ENCODE results near the gene RAPGEF4.

RAPGEF4 gene

DNA sequence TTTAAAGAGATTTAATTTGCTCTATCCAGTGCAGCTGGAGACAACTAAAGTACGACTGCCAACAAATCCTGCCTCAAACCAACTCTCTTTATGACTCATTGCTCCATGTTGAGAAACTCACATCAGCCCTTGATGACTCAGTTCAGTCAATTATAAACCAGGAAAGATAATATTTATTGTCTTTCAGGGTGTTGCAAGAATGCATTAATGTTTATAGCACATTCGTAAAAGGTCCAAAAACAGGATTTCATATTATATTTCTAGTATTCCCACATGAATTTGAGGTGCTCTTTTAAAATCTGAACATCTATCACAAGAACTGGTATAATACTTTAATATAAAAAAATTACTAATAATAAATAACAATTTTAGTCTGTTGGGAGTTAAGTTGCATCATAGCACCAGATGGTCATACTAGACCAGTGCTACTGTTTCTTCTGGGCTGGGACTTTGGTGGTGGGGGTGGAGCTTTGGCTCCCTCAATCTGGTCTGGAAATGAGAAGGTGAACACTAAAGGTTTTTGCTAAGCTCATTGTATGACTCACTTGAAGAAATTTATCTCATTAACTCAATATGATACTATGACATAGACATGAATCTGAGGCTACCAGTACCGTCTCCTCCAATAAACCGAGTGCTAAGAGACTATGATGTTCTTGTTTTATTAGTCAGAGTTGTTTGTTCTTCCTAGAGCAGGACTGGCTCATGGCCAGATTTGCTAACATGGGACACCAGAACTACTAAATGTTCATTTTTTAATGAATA, 313.4 kb downstream of the RAPGEF4 start:
- DNase-seq, result peak; percentile 4

DNA sequence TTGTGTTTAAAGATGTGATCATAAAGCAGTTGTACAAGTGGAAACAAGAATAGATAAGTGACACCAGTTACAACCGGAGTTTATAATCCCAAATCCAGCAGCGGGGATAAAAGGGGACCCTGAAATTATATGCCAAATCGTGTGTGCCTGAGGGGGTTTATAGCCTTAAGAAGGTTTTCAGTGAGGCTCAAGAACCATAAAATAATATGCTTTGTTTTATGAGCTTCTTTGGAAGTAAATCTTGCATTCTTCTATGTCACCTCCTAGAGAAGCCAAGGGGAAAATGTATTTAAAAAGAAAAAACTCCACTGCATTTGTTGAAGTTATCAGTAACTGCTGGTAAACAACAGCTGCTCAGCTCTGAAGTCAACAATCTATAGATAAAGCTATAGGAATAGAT, 314.2 kb downstream of the RAPGEF4 start:
- DNase-seq, result no peak

DNA sequence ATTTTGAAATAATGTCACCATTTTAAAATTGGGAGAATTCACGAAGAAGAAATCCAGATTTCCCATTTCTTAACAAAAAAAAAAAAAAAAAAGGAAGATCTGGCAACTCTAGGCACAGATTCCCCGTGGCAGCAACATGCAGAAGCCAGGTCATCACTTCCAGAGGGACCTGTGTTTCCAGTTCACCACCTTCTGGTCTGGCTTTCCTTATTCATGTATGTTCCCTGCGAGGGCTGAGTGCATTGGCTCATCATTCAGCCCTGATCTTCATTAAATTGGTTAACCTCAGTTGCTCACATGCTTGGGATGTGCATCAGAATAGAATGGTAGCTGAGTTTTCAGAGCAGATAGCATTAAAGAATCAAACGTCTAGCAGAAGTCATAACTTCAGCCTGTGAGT, 315.0 kb downstream of the RAPGEF4 start:
- no peak for DNase-seq

DNA sequence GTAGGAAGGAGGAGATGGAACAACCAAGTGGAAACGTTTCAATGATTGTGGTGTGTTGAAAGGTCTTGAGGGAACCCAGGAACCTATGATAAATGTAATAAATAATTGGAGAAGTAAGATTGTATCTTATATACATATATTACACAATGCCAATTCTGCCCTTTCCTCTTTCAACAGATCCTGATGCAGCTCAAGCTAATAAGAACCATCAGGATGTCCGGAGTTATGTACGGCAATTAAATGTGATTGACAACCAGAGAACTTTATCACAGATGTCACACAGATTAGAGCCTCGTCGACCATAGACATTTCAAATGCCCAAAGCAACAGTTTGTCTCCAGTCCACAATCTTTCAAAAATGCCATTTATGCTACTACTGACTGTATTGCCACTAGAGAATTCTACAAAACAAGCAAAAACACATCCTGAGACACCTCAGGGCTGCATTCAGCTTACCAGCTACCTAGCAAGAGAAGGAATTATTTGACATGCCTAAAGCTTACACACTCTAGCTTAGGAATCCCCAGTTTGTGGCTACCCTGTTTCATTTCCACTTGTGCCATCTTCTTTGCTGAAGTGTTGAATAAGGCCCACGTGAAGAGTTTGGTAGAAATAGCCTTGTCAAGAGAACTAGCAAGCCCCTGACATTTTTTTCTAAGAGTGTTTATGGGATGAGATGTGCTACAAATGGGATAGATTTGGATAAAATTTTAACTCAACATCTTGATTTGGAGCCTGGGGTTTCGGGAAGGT, 316.0 kb downstream of the RAPGEF4 start:
- no peak for DNase-seq

DNA sequence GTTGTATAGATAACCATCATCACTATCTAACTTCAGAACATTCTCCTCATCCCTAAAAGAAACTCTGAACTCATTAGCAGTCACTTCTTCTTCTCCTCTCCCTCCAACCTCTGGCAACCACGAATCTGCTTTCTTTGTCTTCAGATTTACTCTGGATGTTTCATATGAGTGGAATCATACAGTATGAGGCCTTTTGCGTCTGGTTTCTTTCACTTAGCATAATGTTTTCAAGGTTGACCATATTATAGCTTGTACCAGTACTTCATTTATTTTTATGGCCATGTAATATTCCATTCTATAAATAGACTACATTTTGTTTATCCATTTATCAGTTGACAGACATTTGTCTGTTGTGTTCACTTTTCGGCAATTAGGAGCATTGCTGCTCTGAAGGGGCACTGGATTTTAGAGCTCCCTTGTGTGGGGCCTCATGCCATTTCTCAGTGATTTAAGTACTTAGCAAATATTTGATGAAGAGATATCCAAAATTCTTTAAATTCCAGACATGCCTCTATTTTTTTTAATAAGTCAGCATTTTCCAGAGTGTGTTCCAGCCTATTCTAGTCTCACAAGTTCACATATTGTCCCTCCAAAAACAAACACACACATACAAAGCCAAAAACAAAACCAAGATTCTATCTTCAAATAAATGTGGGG, 317.5 kb downstream of the RAPGEF4 start:
- no peak for DNase-seq

DNA sequence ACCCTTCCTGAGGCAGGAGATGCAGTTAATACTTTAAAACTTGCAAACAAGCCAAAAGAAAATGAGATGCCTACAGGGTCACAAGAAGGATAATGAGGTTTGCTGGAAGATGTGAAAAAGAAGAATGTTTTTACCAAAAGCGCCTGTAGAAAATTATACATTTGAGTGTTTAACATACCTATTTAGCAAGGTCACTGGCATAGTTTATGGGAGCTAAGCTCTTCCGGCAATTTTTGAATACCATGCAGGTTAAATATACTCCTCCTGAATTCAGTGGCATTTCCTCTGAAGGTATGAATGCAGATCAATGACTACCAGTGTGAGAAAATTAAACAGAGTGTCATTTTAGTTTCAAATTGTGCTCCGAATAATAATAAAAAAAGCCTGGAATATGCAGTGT, 318.8 kb downstream of the RAPGEF4 start:
- no peak for DNase-seq

DNA sequence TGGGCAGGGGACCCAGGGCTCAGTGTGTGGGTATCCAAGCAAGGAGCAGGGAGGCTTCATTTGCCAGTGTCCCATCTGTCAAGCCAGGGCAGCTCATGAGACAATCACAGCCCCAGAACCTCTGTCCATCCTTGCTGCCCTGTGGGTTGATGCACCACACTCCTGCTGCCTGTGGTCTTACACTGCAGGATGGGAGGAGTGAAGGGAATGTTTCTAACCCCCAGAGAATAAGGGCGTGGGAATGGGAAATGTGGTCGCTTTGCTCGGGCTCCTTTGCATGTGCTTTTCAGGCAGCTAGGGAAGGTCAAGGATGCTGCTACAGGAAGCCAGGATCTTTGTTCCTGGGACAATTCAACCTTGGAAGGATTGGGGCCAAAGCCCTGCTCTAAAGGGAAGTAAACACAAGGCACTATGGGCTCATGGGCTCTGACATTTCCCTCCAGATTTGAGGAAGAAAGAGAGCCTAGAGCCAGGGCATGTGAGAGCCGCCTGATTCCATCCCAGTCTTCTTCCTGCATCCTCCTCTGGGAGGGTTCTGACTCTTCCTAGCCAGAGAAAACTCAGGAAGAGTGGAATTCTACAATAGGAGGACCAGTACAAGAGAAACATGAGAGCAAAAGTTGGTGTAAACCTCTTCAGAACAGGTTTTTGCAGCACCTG, 321.2 kb downstream of the RAPGEF4 start:
- no peak for DNase-seq

DNA sequence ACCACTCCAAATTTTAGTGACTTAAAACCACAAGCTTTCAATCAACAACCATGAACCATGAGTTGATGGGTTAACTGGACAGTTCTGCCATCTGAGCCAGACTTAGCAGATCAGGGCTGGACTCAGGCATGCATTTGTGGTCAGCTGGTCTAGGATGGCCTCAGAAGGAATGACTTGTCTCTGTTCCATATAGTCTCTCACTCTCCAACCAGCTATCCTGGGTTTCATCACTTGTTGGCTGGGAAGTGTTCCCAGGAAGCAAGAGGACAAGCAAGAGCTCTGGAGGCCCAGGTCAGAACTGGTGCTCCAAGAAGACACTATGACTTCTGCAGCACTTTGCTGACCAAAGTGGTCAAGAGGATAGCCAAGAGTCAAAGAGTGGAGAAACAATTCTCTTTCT, 322.5 kb downstream of the RAPGEF4 start:
- DNase-seq, result no peak

DNA sequence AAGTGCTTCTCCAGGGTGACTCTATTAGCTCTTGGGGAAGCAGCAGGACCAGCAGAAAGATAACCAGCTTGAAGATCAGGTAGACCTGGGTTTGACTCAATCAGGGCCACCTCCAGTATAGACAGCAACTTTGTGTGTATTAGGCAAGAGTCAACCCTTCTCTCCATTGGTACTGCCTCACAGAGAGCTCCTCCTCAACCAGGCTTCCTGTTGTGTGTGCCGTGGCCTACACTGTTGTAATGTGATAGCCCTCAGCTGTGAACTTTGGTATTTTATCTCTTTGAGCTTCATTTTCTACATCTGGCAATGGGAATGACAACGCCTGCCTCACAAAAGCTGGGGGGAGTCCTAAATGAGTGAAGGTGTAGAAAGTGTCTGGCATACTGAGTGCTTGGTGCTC, 323.0 kb downstream of the RAPGEF4 start:
- no peak for DNase-seq

DNA sequence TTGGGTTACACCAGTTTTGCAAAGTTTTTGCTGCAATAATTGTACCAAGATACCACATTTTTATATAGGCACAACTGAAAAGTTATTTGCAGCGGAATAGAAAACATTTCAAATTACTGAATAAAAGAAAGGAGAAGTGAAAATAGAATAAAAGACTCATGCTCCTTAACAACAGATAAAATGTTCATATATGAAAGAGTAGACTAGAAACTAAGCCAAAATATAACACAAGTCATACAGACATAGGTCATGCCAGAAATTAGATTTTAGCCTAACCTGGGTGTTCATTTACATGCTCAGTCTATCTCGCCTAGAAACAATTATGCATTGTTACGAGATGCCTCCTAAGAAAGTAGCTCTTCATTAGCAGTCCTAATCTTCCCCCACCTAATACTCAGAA, 323.6 kb downstream of the RAPGEF4 start:
- DNase-seq, result no peak

DNA sequence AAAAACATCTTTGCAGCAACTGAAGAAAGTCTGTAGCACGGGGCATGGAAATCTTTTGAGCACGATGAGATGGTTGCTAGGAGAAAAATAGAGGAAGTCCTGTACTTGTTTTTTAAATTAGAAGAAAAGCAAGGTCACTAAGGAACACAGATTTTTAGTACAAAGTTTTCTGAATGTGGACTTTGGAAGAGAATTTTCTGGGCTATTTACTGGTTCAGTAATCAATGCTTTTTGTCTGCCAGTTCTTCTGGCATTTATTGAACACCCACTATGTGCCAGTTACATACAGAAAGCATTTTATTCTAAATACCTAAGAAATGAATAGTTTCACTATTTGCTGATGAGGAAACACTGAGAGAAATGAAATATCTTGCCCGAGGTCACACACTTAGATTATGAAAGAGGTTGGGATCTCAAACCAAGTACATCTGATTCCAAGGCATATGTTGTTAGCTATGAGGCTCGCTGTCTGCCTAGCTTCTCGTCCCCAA, 324.4 kb downstream of the RAPGEF4 start:
- DNase-seq, result no peak

DNA sequence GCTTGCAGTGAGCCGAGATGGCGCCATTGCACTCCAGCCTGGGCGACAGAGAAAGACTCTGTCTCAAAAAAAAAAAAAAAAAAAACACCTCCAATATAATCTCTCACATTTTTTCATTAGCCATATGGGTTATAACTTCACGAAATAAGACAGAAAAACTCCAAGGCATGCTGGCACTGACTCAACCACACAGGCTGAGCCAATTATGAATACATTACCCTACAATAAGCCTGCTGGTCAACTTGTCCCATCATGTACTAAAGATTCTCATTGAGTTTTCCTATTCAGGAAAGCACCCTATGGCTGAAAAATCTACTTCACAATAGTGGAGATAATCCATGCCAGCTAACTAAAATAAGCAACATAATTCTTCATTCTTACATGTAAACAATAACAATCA, 327.2 kb downstream of the RAPGEF4 start:
- DNase-seq, result no peak

DNA sequence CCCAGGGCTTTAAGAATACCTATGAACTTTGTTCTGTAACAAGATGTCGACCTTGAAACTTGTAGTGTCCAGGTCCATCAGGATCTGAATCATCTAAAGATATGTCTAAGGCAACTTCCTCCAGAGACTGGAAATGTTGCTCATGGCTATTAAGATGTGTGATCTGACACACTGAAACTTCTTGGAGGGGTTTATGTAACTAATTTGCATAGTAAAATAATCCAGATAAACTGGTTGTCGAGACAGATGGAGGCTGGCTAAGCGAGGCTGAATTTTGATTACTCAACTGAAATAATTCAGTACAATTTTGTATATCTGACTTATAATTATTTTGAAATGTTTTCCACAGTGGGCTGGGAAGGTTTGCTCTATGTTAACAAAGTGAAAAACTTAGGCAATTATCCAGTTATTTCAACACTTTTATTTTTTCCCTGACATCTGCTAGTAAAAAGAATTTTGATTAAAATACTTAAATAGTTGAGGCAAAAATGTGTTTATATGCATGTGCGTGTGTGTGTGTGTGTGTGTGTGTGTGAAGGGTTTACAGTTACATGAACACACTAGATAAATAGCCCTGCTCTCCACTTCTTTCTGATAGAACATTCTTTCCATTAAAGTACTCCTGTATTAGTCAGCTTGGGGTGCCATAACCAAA, 328.6 kb downstream of the RAPGEF4 start:
- no peak for DNase-seq

DNA sequence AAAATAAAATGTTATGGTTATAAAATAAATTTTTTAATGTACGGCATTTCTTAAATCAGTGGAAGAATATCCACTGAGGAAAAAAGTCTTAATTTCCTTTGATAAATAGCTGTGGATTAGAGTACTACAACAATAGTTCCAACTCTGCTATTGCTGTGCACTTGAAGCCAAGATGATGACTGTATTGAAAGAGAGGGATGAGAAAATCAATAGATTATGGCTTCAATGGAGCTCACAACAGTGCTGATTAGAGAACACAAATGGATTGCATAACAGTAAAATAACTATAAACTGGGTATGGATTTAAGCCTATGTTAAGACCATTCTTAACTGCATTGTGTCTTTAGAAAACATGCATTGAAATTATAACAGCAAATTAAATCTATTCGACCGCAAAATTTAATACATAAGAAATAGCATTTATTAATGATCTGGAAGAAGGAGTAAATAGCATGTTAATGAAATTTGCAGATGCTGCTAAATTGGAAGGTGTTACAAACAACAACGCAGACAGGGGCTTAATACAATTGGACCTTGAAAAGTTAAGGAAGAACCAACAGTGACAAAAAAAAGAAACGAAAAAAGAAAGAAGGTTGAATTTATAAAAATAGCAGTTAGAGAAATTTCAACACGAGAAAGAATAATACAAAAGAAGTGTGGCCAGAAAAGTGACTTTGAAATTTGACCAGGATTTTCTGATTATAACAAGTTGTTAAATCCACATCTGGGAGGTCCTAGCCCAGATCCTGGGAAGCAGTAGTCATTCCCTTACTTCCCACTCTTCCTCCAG, 331.4 kb downstream of the RAPGEF4 start:
- no peak for DNase-seq

DNA sequence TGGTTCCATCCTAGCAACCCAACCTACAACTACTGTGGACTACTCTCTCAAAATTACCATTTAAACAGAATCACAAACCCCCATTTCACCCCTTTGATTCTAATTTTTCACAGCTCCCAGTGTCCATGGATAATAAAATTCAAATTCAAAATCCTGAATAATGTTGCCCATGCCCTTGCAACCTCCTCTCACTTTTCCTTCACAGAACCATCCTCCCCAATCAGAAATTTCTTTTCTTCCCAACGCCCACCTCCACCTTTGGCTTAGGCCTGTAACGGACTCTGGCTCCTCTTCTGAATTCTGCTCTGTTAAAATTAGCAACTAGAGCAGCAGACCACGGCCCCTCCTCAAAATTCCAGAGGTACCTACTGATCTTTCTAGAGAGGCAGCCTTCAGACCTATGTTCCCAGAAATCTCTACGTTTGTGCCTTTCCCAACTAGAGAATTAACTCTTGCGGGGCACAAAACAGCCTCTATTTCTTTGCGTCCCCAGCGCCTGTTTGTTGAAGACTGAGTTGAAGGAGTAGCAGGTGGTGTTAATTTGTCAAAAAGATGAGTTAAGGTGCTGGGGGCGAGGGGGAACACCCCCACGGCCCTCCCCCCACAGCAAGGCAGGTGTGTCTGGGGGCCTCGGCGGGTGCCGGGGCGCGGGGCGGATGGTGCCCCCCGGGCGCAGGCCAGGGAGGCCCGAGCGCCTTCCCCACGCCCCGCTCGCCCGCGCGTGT, 339.6 kb downstream of the RAPGEF4 start:
- DNase-seq, result no peak

DNA sequence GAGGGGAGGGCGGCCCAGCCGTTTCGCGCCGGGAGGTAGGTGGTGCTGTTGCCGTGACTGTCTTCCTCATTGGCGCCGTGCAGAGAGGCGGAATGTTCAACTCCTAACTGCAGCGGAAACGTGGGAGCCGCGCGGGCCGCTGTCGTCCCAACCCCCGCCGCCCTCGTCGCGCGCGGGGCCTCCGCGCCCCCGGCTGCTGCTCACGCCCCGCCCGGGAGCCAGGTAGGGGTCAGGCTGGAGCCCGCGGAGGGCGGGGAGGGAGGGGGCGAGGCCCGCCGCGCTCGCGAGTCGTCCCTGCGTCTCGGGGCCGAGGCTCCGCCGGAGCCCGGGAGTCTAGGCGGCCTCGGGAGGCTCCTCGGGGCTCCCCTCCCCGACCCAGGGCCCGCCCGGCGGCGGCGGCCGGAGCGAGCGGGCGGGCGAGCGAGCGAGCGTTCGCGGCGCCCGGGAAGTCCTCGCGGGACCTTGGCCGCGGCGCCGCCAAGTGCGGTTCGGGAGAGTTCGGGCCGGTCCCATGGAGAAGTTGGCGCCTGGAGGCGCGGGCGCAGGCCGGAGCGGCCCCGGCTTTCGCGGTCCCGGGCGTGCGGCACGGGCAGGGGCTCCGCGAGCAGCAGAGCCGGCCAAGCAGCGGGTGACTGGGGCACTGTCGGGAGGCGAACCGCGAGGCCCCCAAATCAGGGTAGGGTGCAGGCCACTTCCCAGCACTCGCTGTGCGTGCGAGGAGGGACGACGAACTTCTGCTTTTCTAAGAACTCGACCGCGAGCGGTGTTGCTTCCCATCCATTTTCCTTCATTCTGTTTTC, 340.3 kb downstream of the RAPGEF4 start, which contains the start of gene MAP3K20:
Gene MAP3K20, plus strand, starts transcription at position 66 of the 800 bp plus-strand sequence. CDS start 15,186 bp downstream, outside the sequence.
- DNase-seq, result no peak

DNA sequence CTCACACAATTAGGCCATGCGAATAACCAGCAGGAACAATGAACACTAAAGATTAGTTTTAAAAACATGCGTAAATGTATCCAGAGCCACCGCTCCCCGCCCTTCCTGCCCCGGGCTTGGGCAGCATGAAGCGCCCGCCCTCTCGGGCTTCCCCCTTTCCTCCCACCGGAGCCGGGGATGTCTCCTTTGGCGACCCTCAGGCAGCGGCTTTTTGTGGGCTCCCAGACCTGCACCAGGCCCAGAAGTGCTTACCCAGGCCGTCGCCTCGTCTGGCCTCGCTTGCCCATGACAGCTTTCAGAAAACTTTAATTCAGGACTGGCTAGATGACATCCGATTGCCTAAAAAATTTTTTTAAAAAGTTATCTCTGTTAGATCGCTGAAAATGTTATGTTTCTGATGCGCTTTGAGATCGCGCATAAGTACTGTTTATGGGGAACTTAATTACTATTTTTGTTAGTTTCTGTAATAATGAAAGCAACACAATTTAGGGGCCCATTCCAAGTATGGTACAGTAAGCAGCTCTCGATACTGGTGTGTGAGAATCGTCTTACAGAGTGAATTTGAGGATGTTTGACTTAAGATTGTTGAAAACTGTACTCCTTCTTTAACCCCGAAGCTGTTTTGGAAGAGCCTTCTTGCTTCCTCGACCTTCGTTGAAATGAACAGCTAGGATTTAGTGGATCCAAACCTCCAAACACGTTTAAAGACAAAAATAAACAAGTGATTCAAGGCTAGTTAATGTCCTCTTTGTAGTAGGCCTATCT, 341.1 kb downstream of the RAPGEF4 start:
- no peak for DNase-seq

DNA sequence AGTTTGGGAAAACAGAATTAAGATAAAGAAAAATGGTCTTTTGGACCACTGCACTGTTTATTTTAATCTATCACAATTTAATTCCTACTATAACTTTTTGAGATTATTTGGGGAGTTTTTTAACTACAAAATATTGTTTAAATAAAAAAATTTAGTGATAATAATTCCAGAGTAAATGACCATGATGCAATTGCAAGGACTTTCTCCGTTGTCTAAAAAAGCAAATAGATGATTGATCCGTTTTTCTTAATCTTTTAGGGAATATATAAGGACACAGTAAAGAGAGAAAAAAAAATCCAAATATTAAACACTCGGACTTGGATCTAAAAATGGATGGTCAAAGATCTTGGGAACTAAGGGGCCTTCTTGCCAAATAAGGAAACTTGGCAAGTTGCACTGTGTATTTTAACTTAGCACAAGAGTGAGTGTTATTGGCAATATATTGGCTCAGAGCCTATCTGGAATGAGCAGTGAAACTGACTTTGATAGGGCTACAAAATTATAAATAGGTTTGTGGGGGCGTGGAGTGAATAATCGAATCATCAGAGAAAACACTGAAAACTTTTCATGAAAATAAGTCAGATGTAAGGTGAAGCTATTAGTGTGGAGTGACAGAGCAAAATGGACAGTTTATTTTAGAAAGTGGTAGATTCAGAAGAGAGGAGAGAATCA, 342.0 kb downstream of the RAPGEF4 start:
- DNase-seq, result no peak

DNA sequence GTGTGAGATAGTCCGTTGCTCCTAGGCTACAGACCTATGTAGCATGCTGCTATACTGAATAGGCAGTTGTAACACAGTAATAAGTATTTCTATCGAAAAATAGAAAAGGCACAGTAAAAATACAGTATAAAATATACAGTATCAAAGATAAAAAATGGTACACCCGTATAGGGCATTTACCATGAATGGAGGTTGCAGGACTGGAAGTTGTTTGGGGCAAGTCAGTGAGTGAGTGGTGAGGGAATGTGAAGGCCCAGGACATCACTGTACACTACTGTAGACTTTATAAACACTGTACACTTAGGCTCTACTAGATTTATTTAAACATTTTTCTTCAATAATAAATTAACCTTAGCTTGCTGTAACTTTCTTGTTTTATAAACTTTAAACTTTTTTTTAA, 343.5 kb downstream of the RAPGEF4 start:
- no peak for DNase-seq

All from NCI-H774 (cell line).